ENCODE measurements around the gene MAP3K8. TPM values are rescaled to one million over a fixed set of nuclear protein-coding genes. Genes with fewer than 3 reads are reported as not detected.

Gene MAP3K8
- total and polyA plus RNA-seq, 12 donors: 2.7 to 19.2 (median 6.9) TPM

DNA sequence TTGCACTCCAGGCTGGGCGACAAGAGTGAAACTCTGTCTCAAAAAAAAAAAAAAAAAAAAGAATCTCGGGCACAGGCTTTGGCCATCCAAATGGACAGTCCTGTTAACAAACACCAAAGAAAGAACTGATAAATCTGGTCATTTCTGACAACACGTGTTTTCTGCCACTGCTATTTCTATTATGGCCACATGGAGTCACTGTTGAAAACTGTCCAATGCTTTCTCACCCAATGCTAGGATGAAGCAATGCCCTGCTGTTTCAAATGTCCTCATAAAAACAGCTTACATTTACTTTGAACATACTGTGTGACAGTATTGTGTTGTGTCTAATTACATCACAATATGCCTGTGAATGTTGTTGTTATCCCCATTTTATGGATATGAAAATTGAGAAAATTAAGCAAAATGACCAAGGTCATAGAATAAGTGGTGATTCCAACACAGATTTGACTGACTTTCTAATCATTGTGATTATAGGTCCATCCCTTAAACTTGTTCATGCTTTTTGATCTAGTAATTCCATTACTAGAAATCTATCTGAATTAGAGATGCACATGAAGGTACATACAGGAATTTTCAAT is 19.9 kb upstream of the MAP3K8 start:
- TF ChIP-seq, protein P1, sequence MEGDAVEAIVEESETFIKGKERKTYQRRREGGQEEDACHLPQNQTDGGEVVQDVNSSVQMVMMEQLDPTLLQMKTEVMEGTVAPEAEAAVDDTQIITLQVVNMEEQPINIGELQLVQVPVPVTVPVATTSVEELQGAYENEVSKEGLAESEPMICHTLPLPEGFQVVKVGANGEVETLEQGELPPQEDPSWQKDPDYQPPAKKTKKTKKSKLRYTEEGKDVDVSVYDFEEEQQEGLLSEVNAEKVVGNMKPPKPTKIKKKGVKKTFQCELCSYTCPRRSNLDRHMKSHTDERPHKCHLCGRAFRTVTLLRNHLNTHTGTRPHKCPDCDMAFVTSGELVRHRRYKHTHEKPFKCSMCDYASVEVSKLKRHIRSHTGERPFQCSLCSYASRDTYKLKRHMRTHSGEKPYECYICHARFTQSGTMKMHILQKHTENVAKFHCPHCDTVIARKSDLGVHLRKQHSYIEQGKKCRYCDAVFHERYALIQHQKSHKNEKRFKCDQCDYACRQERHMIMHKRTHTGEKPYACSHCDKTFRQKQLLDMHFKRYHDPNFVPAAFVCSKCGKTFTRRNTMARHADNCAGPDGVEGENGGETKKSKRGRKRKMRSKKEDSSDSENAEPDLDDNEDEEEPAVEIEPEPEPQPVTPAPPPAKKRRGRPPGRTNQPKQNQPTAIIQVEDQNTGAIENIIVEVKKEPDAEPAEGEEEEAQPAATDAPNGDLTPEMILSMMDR (IDR thresholded peaks at IDR 0.05): peak; percentile 74 to 85 (median 76)
- Histone ChIP-seq H3K27ac (no peak overlapping the region), H3K9me3 (no peaks in the 10 kb centered on the region), H3K4me3 (no peak overlapping the region), H3K27me3 (no peaks in the 10 kb centered on the region), H3K36me3 (no peaks in the 10 kb centered on the region), H3K4me1 (peaks cover 0 to 27% (median 7%) of the 10 kb centered on the region in 9 donors)
- ATAC-seq (peak in 6 of 8 donors; percentile 67 to 79 (median 75)), DNase-seq (peak in 1 of 2 donors; percentile 57)
- 24 to 25% methylated on average over 3 of the region's 3 CpGs for WGBS, 2 donors
- intact Hi-C loops (cut with DNase I): loop anchor here in 8 of 10 donors (1.0 to 5.0 kb wide), 5 partner anchors 21 to 178 kb away; no protein-coding TSS in a partner anchor

DNA sequence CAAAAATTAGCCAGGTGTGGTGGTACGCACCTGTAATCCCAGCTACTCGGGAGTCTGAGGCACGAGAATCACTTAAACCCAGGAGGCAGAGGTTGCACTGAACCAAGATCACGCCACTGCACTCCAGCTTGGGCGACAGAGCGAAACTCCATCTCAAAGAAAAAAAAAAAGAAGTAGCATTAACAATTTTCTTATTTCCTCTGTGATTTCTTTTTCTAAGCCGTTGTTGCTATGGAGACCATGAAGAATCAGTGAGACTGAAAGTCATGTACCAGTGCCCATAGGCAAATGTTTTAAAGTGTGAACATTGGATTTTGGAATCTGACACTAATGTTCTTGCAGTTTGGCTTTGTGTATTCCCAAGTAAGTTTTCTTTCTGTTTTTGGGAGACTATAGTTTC is 18.4 kb upstream of the MAP3K8 start:
- H3K36me3 ChIP-seq: no peaks in the 10 kb centered on the region
- 93 to 95% methylated on average over 7 of the region's 7 CpGs for WGBS, 2 donors
- H3K27ac ChIP-seq: no peak overlapping the region
- H3K9me3 ChIP-seq: no peaks in the 10 kb centered on the region
- TF ChIP-seq, protein P1 (IDR thresholded peaks at IDR 0.05): no peak
- intact Hi-C loops (cut with DNase I): loop anchor here in 5 of 10 donors (2.0 to 5.0 kb wide), 4 partner anchors 42 to 122 kb away; no protein-coding TSS in a partner anchor
- DNase-seq (no peak), ATAC-seq (no peak)
- no peaks in the 10 kb centered on the region for H3K27me3 ChIP-seq
- H3K4me3 ChIP-seq: no peak overlapping the region
- H3K4me1 ChIP-seq: peaks cover 0 to 38% (median 7%) of the 10 kb centered on the region in 9 donors

DNA sequence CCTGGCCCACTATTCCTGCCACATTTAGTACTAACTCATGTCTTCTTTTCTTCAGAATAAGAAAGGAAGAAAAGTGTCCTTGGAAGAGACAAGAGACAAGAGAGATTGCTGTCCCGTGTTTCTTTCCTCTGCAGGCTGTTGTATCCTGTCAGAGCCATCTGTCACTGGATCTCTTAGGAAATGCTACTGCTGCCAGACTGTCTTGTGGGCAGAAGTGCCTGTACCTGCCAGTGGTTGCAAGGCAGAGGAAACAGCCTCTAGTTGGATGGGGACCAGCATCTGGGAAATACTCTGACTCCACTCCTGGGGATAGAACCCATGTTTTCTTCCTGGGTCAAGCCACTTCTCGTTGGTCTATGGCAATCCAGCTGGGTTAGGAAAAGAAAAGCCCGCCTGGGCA is 16.7 kb upstream of the MAP3K8 start:
- TF ChIP-seq, protein P1 (IDR thresholded peaks at IDR 0.05): no peak
- Histone ChIP-seq H3K36me3 (no peaks in the 10 kb centered on the region), H3K4me3 (no peak overlapping the region), H3K9me3 (no peaks in the 10 kb centered on the region), H3K27me3 (no peaks in the 10 kb centered on the region), H3K4me1 (peaks cover 0 to 46% (median 7%) of the 10 kb centered on the region in 9 donors), H3K27ac (peak overlapping the region in 1 of 10 donors; percentile 77)
- no peak for DNase-seq
- intact Hi-C loops (cut with DNase I): loop anchor here in 3 of 10 donors (2.0 to 5.0 kb wide), 3 partner anchors 40 to 120 kb away; no protein-coding TSS in a partner anchor
- no peak for ATAC-seq
- WGBS, 2 donors: 73 to 76% methylated on average over 3 of the region's 3 CpGs

DNA sequence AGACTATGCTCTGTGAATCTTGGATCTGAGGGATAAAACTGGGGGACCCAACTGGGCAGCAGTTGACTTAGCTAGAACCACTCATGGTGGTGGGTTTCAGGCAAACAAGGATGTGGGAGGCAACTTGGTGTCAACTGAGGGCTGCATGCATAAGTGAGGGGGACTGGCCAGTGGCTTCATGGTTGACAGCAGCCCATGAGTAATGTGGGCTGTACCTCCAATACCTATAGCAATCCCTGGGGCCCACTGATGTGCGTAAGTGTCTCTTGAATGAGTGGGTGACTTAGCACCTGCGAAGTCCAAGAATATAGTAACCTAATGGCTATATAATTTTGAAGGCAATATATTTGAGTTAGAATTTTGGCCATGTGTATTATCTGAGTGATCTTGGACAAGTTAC is 13.7 kb upstream of the MAP3K8 start:
- DNase-seq (no peak), ATAC-seq (no peak)
- intact Hi-C loops (cut with DNase I): no loop called here
- H3K36me3 ChIP-seq: no peaks in the 10 kb centered on the region
- WGBS, 2 donors: 100% methylated on average over 2 of the region's 2 CpGs
- peaks cover 5 to 57% (median 22%) of the 10 kb centered on the region in 9 donors for H3K4me1 ChIP-seq
- no peaks in the 10 kb centered on the region for H3K9me3 ChIP-seq
- TF ChIP-seq, protein P1 (IDR thresholded peaks at IDR 0.05): no peak
- no peaks in the 10 kb centered on the region for H3K27me3 ChIP-seq
- no peak overlapping the region for H3K27ac ChIP-seq
- H3K4me3 ChIP-seq: no peak overlapping the region

Measured in heart right ventricle (tissue), 16 donors.